SK-N-MC (cell line): ENCODE results near the gene LRFN5.
A peak's percentile ranks its signal among the peaks of the same experiment; 100 is the strongest.

Experiments used
- EZH2 ChIP-seq: fragments of 200-600 bp; sonication (generic); IDR thresholded peaks from one replicate; pipeline ENCODE4 v1.6.1; 2017; ENCODE audit warnings: antibody characterized with exemption
- FOXP2 ChIP-seq: optimal IDR thresholded peaks from 2 replicates; pipeline ENCODE3; 2011; ENCODE audit warnings: mild to moderate bottlenecking, moderate library complexity; ENCODE audit not compliant: insufficient read depth; ENCODE audit errors: extremely low read length, control extremely low read depth
- POLR2AphosphoS5 ChIP-seq: IDR thresholded peaks from 2 replicates; pipeline ENCODE4 v1.6.1; 2012; ENCODE audit warnings: mild to moderate bottlenecking, low read depth, low read length, borderline replicate concordance

GRCh38 chr14:41609704-41610183, 3.1 kb downstream of the LRFN5 start:
- TF ChIP-seq POLR2AphosphoS5 (0 out of 2 replicates have a peak, but pooled peaks have one; percentile 18), EZH2 (no peak), FOXP2 (no peak)
